NCI-H187 (cell line): ENCODE results near the gene CSF3.
A peak's percentile ranks its signal among the peaks of the same experiment; 100 is the strongest.

ENCODE experiments used
- DNase-seq, 2 experiments: peaks; one replicate each; lab custom pipeline; 2025; lab: John Stamatoyannopoulos, UW

Gene CSF3, protein sequence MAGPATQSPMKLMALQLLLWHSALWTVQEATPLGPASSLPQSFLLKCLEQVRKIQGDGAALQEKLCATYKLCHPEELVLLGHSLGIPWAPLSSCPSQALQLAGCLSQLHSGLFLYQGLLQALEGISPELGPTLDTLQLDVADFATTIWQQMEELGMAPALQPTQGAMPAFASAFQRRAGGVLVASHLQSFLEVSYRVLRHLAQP

GRCh38 chr17:40015005-40015997 lies at the start of gene CSF3:
CSF3 (plus strand) TSS chr17:40015440; CDS start chr17:40015475, 35 bp downstream.
- no peak for DNase-seq

DNA sequence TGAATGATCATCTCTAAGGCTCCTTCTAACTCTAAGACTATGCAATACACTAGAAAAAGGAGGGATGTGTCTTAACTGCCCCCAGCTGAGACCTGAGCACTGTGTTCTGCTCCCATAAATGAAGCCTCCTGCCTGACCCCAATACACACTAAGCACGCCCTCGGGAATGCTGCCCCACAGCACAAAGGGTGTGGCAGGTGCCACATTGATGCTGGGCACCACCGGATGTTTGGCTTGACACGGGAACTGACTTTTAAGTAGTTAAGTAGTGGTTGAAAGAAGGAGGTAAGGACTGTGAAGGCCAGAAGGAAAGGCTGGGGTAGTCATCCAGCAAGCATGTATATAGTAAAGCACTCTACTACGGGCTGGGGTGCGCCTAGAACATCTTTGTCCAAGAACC lies 48.5 kb upstream of the CSF3 start:
- no peak for DNase-seq

DNA sequence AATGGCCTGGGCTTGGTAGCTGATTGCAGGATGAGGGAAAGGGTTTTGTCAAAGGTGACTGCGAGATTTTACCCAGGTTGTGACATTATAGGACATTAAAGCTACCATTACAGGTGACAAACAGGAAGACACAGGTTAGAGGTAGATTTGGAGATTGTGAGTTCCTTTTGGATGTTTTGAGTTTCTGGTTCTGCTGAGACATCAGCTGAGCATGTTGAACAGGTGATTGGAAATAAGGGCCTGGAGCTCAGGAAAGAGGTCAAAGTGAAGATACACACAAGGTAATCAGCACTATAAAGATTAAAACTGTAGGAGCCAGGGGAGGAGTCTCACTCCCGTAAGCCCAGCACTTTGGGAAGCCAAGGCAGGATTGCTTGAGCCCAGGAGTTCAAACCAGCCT lies 46.5 kb upstream of the CSF3 start:
- DNase-seq = no peak

GRCh38 chr17:39969375-39969774 lies 45.9 kb upstream of the CSF3 start:
- no peak for DNase-seq

DNA sequence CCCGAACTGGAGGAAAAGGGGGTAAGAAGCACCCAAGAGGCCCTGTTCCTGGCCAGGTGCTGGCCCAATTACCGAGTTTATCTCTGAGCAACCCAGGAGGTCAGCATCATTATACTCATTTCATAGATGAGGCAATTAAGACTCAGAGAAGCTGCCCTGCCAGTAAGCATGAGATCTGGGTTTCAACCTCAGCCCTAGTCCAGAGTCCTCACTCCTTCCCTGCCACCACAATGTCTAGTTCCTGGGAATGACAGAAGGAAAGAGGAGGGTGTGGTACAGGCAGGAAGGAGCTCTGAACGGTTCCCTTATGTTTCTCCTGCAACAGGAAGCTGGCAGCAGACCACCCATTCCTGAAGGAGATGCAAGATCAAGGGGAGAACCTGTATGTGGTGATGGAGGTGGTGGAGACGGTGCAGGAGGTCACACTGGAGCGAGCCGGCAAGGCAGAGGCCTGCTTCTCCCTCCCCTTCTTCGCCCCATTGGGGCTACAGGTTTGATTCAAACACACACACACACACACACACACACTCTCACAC lies 45.0 kb upstream of the CSF3 start:
- DNase-seq = no peak

DNA sequence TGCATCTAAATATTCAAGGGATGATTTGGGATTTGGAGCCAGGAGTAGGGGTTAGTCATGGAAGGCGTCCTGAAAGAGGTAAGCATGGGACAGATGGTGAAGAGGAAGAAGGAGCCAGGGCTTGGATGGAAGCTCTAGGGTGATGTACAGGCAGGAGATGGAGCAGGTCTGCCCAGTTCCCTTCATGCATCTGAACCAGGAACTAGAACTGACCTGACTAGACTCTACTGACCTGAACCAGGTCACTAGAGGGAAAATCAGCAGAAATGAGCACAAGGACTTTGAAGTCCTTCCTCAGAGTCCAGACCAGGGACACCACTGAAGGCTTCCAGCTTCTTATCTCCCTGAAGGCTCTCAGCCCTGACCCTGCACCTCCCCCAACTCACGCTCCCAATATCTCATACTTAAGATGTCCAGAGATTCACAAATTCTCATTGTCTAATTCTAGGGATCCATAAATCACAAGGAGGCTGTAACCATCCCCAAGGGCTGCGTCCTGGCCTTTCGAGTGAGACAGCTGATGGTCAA lies 44.1 kb upstream of the CSF3 start:
- no peak for DNase-seq

GRCh38 chr17:39972271-39972670 lies 43.0 kb upstream of the CSF3 start:
- DNase-seq = no peak

DNA sequence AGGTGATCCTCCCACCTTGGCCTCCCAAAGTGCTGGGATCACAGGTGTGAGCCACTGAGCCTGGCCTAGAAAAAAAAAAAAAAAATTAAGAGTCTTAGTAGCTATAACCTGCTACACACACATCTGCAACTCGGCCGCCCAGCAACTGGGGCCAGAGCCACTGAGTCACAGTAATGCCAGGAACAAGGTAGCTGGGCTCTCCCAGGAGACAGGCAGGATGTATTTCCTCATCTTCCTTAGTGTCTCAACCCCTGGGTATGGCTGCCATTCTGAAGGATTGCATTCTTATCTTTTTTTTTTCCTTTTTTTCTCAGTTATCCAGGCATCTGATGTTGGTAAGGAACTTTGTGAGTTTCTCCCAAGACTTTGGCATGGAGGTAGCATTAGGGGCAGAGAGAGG lies 41.7 kb upstream of the CSF3 start:
- no peak for DNase-seq

- no peak for DNase-seq
Observed at GRCh38 chr17:39974433-39974832, 40.8 kb upstream of the CSF3 start.

- DNase-seq = no peak
Observed at GRCh38 chr17:39975801-39976200, 39.4 kb upstream of the CSF3 start.

DNA sequence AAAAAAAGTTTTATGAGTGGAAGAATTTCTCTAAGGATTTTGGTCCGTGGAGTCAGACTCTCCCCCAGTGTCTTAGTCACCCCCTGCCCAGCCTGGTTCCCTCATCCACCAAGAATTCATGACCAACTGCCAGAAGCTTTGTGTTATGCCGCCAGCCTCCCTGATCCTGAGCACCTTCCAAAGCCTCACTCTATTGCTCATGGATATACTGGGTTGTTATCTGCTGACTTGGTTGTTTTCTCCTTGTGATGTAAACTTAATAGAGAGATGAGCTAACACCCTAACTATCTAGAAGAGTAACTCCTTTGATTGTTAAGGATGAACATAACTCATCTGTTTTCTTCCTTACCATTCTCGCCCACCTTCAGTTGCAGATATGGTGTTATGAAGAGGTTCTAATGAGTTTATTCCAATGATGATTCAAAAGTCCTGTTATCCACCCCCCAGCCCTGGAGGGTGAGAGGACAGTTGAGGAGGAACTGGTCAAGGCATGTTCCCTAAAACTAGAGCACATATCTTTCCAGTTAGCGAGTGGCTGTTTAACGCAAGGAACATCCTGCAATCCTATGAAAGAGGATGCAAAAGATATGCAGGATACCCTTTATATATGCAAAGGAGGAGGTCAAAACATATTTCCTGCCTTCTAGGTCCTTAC lies 36.1 kb upstream of the CSF3 start:
- DNase-seq = no peak

DNA sequence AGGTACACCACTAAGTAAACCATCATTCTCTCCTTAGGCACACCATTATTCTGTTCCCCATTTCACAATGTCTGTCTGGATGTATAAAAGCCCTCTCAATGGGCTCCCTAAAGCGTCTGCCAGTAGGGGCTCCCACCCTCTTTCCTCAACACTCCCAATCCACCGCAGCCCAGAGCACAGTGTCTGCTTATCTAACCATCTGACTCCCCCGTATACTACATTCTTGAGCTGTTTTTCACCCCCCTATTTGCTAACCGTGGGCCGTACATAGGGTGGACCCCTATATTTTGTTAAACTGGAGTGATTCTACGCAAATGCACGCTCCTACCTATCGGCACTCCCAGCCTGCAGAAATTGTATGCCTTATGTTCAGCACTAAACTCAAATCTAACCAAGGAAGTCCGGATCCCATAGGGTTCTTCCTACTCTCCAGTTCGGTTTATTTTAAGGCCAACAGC lies 35.3 kb upstream of the CSF3 start:
- no peak for DNase-seq

GRCh38 chr17:39980351-39981206 lies 34.7 kb upstream of the CSF3 start, which contains the start of gene PSMD3:
PSMD3 (plus strand) TSS chr17:39980807; CDS start chr17:39980971, 164 bp downstream.
- DNase-seq = peak; percentile 88 to 97

DNA sequence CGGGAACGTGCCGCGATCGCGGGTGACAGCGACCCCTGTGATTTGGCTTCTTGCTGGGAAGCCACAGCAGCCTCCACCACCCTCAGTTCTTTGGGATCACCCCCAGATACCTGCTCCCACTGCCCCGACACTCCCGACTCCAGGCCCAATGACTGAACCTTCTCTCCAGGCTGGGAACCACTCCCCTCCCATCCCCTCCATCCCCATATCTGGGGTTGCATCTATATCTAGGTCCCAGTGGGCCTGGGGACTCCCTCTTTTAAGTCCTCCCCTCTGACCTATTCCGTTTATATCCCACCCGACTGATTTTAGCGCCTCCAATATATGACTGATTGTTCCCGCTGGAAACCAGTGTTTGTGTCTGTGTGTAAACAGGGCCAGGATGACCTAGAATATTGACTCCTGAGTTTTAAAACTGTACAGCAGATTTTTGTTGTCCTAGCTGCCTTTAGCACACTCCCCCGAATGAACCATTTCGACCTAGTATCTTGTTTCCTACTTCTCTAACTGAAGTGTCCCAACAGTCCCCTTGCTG lies 34.0 kb upstream of the CSF3 start:
- peak in 1 of 2 experiments; percentile 5 for DNase-seq

- DNase-seq = no peak
Observed at GRCh38 chr17:39981766-39982375, 33.4 kb upstream of the CSF3 start.

GRCh38 chr17:39988206-39988810 lies 26.9 kb upstream of the CSF3 start:
- no peak for DNase-seq

- no peak for DNase-seq
Observed at GRCh38 chr17:39994448-39994847, 20.8 kb upstream of the CSF3 start.

DNA sequence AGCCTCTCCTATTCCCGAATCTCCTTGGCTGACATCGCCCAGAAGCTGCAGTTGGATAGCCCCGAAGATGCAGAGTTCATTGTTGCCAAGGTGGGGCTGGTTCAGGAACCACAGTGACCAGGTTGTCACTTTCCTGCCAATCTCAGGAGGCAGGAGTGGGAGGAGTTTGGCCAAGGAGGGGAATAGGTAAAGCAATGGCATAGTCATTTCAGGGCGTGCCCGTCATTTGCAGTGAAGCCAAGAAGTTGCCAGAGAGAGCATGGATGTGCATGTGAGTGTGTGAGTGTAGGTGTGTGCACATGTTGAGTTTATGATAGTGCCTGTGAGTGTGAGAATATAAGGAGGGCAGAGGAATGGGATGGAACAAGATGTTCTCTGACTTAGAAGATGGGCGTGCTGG lies 19.8 kb upstream of the CSF3 start:
- DNase-seq = no peak

GRCh38 chr17:39996162-39996561 lies 19.1 kb upstream of the CSF3 start:
- DNase-seq = no peak

DNA sequence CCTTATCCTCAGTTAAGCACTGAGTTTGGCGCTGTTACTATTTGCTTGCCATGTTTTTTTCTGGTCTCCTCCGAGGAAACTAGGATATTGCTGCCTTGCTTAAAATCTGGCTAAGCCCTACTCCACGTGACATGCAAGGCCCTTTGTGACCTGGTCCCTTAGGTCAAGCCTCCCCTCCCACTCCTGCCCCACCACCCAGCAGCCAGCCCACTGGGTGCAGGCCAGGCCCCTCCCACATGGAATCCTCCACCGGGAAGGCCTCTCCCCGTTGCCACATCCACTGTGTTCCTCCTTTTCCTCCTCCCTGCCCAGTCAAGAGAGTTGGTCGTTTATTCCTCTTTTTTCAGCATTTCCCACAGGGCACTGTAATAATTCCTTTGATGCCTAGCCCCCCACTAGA lies 18.4 kb upstream of the CSF3 start:
- no peak for DNase-seq
